ENCODE data around the gene SPDYC.
"Not testable (repeated sequence)": the region's sequence is repeated elsewhere in the genome, so short reads cannot be mapped to it uniquely, and the experiment has no call there.

Gene SPDYC

GRCh38 chr11:65134952-65135632 lies 34.9 kb upstream of the SPDYC start:
- DNase-seq, result peak; percentile 87

DNA sequence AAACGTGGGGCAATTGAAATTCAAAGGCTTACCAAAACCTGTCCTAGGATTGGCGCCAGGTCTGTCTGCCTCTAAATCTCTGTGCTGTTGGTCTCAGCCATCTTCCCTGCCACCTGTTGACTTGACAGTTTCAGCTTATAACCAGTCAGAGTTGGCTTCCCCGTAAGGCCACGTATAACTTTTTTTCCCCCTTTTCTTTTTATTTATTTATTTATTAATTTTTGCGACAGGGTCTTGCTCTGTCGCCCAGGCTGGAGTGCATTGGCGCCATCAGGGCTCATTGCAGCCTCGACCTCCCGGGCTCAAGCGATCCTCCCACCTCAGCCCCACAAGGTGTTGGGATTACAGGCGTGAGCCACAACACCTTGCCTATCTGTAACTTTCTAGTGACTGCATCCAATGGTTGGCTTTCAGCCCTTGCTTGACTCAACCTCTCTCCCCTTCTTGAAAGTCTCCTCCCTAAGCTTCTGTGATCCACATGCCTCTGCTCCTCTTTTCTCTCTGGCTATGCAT lies 34.3 kb upstream of the SPDYC start:
- DNase-seq, result peak; percentile 19

- DNase-seq, result no peak
Measured at GRCh38 chr11:65136515-65137096, 33.4 kb upstream of the SPDYC start.

- DNase-seq, result no peak
Measured at GRCh38 chr11:65141896-65142494, 28.0 kb upstream of the SPDYC start.

- DNase-seq, result no peak
Measured at GRCh38 chr11:65147352-65148075, 22.5 kb upstream of the SPDYC start.

DNA sequence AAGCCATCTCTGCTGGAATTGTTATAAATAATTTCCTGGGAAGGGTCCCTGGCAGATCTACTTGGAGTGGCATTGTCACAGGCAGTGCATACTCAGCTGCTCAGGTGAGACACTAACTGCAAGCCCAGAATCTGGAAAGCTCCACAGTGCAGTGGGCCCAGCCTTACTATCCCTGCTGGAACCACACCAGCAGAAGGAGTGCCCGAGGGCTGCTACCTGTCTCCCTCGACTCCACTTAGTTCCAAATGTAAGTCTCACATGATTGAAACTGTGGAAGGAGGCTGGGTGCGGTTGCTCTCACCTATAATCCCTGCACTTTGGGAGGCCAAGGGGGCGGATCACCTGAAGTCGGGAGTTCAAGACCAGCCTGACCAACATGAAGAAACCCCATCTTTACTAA lies 21.4 kb upstream of the SPDYC start:
- no peak for DNase-seq

GRCh38 chr11:65150131-65150508 lies 19.9 kb upstream of the SPDYC start:
- not testable (repeated sequence) for DNase-seq

DNA sequence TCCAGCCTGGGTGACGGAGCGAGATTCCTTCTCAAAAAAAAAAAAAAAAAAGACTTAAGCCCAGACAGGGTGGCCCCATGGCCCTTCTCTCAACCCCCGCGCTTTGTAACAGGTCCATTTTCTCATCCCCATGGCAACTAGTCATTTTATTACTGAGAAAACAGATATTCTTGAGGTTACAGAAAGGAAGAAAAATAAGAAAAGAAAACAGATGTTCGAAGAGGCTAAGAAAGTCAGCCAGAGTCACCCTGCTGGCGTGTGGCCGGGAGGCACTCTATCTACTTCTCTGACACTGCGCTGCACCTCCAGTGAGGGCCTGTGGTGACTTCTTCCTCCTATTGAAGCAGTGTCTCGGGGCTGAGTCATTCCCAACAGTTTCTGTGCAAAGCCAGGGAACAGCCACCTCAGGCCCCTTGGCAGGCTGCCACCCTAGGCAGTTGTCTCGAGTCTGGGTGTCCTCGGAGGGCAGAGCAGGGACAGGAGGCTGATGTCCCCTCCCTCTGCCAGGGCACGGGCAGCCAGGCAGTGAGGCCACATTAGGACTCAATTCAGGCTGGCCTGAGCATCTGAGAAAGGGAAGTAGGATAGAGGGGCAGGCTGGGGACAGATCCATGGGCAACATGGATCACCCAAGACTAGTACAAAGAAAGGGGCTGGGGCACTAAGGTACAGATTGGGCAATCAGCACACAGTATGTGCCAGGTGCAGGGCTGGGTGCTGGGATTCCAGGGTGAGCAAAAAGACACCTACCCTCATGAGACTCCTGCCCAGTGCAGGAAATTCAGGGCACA lies 19.3 kb upstream of the SPDYC start:
- peak; percentile 53 for DNase-seq

GRCh38 chr11:65151331-65151899 lies 18.6 kb upstream of the SPDYC start:
- no peak for DNase-seq

- DNase-seq, result no peak
Measured at GRCh38 chr11:65152122-65152521, 17.9 kb upstream of the SPDYC start.

- no peak for DNase-seq
Measured at GRCh38 chr11:65156256-65156655, 13.8 kb upstream of the SPDYC start.

DNA sequence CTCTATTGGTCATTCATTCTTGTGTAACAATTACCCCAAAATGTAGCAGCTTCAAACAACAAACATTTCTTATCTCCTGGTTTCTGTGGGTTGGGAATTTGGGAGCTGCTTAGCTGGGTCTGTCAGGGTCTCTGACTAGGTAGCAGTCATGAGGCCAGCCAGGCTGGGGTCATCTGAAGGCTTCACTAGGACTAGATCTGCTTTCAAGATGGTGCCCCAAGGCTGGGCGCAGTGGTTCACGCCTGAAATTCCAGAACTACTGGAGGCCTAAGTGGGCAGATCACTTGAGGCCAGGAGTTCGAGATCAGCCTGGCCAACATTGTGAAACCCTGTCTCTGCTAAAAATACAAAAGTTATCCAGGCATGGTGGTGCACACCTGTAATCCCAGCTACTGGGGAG lies 13.1 kb upstream of the SPDYC start:
- no peak for DNase-seq

DNA sequence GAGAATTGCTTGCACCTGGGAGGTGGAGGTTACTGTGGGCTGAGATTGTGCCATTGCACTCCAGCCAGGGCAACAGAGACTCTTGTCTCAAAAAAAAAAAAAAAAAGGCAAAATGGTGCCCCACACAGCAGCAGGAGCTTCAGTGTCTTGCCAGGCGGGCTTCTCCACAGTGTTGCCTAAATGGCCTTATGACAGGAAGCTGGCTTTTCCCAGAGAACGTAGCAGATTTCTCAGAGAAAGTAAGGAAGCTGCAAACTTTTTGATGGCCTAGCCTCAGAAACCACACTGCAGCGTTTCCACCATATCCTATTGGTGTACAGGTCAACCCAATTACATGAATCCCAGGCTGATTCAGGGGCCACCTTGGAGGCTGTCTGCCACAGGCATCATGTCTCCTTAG lies 12.7 kb upstream of the SPDYC start:
- DNase-seq, result no peak

DNA sequence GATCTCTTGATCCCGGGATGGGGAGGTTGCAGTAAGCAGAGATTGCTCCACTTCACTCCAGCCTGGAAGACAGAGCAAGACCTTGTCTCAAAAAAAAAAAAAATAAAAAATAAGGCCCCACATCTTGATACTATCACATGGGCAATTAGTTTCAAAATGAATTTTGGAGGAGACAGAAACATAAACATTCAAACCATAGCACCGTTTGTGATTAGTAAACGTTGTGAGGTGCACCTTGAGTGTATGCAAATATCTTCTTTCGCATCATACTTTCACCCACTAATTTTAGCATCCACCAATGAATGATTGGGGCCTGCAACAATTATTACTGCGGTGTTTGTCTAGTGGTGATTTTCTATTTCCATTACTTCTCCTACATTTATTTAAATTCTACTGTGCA lies 11.0 kb upstream of the SPDYC start:
- DNase-seq, result no peak

DNA sequence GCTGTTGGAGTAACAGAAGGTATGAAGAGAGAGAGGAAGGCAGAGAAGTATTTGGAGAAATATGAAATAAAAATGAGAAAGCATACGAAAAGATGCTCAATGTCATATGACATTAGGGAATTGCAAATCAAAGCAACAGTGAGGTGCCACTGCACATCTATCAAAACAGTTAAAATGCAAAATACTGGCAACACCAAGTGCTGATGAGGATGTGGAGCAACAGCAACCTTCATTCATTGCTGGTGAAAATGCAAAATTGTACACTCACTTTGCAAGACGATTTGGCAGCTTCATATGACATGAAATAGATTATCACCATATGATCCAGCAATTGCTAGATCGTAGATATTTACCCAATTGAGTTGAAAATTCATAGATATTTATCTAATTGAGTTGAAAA lies 9.4 kb upstream of the SPDYC start:
- DNase-seq, result no peak

GRCh38 chr11:65163684-65164083 lies 6.3 kb upstream of the SPDYC start:
- DNase-seq, result no peak

- no peak for DNase-seq
Measured at GRCh38 chr11:65165410-65166317, 4.4 kb upstream of the SPDYC start.

DNA sequence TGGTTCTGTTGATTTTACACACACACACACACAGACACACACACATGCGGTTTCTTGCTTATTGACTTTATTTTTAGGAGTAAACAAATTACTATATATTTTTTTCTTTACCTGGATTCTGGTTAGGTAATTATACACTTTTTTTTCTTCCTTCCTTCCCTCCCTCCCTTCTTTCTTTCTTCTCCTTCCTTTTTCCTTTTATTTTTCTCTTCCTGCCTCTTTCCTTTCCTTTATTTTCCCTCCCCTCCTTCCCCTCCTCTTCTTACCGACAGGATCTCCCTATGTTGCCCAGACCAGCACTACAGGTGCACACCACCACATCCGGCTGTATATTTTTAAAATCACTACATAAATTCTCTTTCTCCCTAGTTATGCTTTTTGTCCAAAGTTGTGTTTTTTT lies 3.1 kb upstream of the SPDYC start:
- DNase-seq, result no peak

GRCh38 chr11:65167656-65168055 lies 2.4 kb upstream of the SPDYC start:
- no peak for DNase-seq

GRCh38 chr11:65169164-65169641 lies 830 bp upstream of the SPDYC start:
- no peak for DNase-seq

DNA sequence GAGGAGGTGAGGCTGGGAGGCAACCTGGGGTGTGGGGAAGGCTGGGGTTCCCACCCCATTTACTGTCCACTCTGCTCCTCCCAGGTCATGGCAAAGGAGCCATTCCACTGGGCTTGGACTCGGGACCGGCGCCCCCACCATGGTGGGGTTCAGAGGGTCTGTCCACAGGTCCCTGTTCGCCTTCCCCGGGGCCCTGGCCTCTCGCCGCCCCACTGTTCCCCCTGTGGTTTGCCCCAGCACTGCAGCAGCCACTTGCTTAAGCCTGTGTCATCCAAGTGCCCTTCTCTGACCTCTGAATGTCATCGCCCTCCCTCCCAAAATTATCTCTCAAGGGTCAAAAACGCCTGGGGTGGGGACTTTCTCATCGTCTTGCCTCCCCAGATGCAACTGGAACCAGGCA lies 2.6 kb downstream of the SPDYC start:
- no peak for DNase-seq

Measured in stimulated activated CD4-positive, alpha-beta T cell treated with anti-CD3 and anti-CD28 coated beads, Interleukin-15, amount 100 ng/mL, for 24 hours (primary cell).